ENCODE results near the gene TMEM74B.
"Not testable (repeated sequence)": the region's sequence is repeated elsewhere in the genome, so short reads cannot be mapped to it uniquely, and the experiment has no call there.

TMEM74B gene

GRCh38 chr20:1150968-1151367, 33.8 kb downstream of the TMEM74B start:
- Histone ChIP-seq H3K36me3 (ENCODE audit: insufficient read depth, low read length) (peaks cover 46% of the 10 kb centered on the region), H3K4me3 (ENCODE audit: low read length, poor library complexity, severe bottlenecking) (no peak overlapping the region), H4K20me1 (ENCODE audit: insufficient read depth, low read length, poor library complexity, severe bottlenecking) (peaks cover 3% of the 10 kb centered on the region), H3K9me3 (ENCODE audit: insufficient read depth, low read depth, low read length) (no peaks in the 10 kb centered on the region), H3F3A (ENCODE audit: low read depth) (no peaks in the 10 kb centered on the region), H3K27me3 (ENCODE audit: insufficient read depth, low read length, poor library complexity, severe bottlenecking) (no peaks in the 10 kb centered on the region), H2AFZ (ENCODE audit: low read length) (no peak overlapping the region), H3K4me2 (ENCODE audit: low read depth, low read length, poor library complexity, severe bottlenecking) (no peak overlapping the region), H3K4me1 (ENCODE audit: insufficient read depth, low read length, poor library complexity, severe bottlenecking) (peaks cover 9% of the 10 kb centered on the region), H3K79me2 (ENCODE audit: insufficient read depth, low read length) (no peaks in the 10 kb centered on the region), H3K9me2 (replicated peaks; ENCODE audit: low read depth, low read length) (no peaks in the 10 kb centered on the region), H3K9ac (ENCODE audit: low read depth, low read length, poor library complexity, severe bottlenecking) (no peak overlapping the region)
- TF ChIP-seq CTCF (conservative IDR thresholded peaks at IDR 0.05; ENCODE audit: low read length) (no peak), EZH2phosphoT487 (IDR thresholded peaks at IDR 0.05; ENCODE audit: borderline replicate concordance) (no peak)

DNA sequence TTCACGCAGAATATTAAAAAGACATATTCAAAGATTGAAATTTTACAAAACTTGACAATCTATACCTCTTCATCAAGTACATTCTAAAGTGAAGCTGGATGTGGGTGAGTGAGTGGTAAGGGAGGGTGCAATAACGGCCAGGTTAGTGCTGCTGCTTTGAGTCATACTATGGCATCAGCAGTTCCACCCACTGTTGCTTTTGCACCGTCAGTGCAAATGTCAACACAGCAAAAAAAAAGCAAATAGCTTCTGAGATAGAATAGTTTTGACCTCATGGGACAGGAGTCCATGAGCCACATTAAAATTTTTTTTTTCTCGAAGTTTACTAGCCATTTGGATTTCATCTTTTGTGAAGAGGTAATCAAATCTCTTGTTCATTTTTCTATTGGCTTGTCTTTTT, 34.6 kb downstream of the TMEM74B start:
- H4K20me1 ChIP-seq (ENCODE audit: insufficient read depth, low read length, poor library complexity, severe bottlenecking) = peaks cover 3% of the 10 kb centered on the region
- no peaks in the 10 kb centered on the region for H3F3A ChIP-seq (ENCODE audit: low read depth)
- H3K9me2 ChIP-seq (replicated peaks; ENCODE audit: low read depth, low read length) = no peaks in the 10 kb centered on the region
- no peak overlapping the region for H3K4me3 ChIP-seq (ENCODE audit: low read length, poor library complexity, severe bottlenecking)
- H2AFZ ChIP-seq (ENCODE audit: low read length) = no peak overlapping the region
- H3K27me3 ChIP-seq (ENCODE audit: insufficient read depth, low read length, poor library complexity, severe bottlenecking) = no peaks in the 10 kb centered on the region
- H3K4me2 ChIP-seq (ENCODE audit: low read depth, low read length, poor library complexity, severe bottlenecking) = no peak overlapping the region
- TF ChIP-seq CTCF (conservative IDR thresholded peaks at IDR 0.05; ENCODE audit: low read length) (no peak), EZH2phosphoT487 (IDR thresholded peaks at IDR 0.05; ENCODE audit: borderline replicate concordance) (no peak)
- peaks cover 47% of the 10 kb centered on the region for H3K36me3 ChIP-seq (ENCODE audit: insufficient read depth, low read length)
- no peaks in the 10 kb centered on the region for H3K9me3 ChIP-seq (ENCODE audit: insufficient read depth, low read depth, low read length)
- no peak overlapping the region for H3K9ac ChIP-seq (ENCODE audit: low read depth, low read length, poor library complexity, severe bottlenecking)
- no peaks in the 10 kb centered on the region for H3K79me2 ChIP-seq (ENCODE audit: insufficient read depth, low read length)
- H3K4me1 ChIP-seq (ENCODE audit: insufficient read depth, low read length, poor library complexity, severe bottlenecking) = peaks cover 9% of the 10 kb centered on the region

GRCh38 chr20:1149812-1150211, 35.0 kb downstream of the TMEM74B start:
- H3K4me1 ChIP-seq (ENCODE audit: insufficient read depth, low read length, poor library complexity, severe bottlenecking); H3F3A ChIP-seq (ENCODE audit: low read depth); H4K20me1 ChIP-seq (ENCODE audit: insufficient read depth, low read length, poor library complexity, severe bottlenecking); H3K4me3 ChIP-seq (ENCODE audit: low read length, poor library complexity, severe bottlenecking); H3K9me2 ChIP-seq (replicated peaks; ENCODE audit: low read depth, low read length); H2AFZ ChIP-seq (ENCODE audit: low read length); H3K9me3 ChIP-seq (ENCODE audit: insufficient read depth, low read depth, low read length); H3K4me2 ChIP-seq (ENCODE audit: low read depth, low read length, poor library complexity, severe bottlenecking); H3K9ac ChIP-seq (ENCODE audit: low read depth, low read length, poor library complexity, severe bottlenecking); H3K79me2 ChIP-seq (ENCODE audit: insufficient read depth, low read length); H3K27me3 ChIP-seq (ENCODE audit: insufficient read depth, low read length, poor library complexity, severe bottlenecking): not testable (repeated sequence)
- peaks cover 45% of the 10 kb centered on the region for H3K36me3 ChIP-seq (ENCODE audit: insufficient read depth, low read length)

GRCh38 chr20:1146957-1147356, 37.8 kb downstream of the TMEM74B start:
- Histone ChIP-seq H4K20me1 (ENCODE audit: insufficient read depth, low read length, poor library complexity, severe bottlenecking) (peaks cover 3% of the 10 kb centered on the region), H3K36me3 (ENCODE audit: insufficient read depth, low read length) (peaks cover 35% of the 10 kb centered on the region)

More at GRCh38 chr20:1146957-1147356, 37.8 kb downstream of the TMEM74B start:
- Histone ChIP-seq H3K9ac (ENCODE audit: low read depth, low read length, poor library complexity, severe bottlenecking) (no peak overlapping the region), H3F3A (ENCODE audit: low read depth) (no peaks in the 10 kb centered on the region), H3K27me3 (ENCODE audit: insufficient read depth, low read length, poor library complexity, severe bottlenecking) (no peaks in the 10 kb centered on the region), H3K79me2 (ENCODE audit: insufficient read depth, low read length) (no peaks in the 10 kb centered on the region), H3K4me1 (ENCODE audit: insufficient read depth, low read length, poor library complexity, severe bottlenecking) (no peaks in the 10 kb centered on the region), H3K9me2 (replicated peaks; ENCODE audit: low read depth, low read length) (no peaks in the 10 kb centered on the region), H2AFZ (ENCODE audit: low read length) (no peak overlapping the region), H3K4me2 (ENCODE audit: low read depth, low read length, poor library complexity, severe bottlenecking) (no peak overlapping the region), H3K4me3 (ENCODE audit: low read length, poor library complexity, severe bottlenecking) (no peak overlapping the region), H3K9me3 (ENCODE audit: insufficient read depth, low read depth, low read length) (no peaks in the 10 kb centered on the region)
- TF ChIP-seq EZH2phosphoT487 (IDR thresholded peaks at IDR 0.05; ENCODE audit: borderline replicate concordance) = no peak
- no peak for TF ChIP-seq CTCF (conservative IDR thresholded peaks at IDR 0.05; ENCODE audit: low read length)

Measured in Loucy (cell line).